Neural crest cell (in vitro differentiated cells): ENCODE data around the gene POU2AF2. TPM values are rescaled to one million over a fixed set of nuclear protein-coding genes. Genes with fewer than 3 reads are reported as not detected.

Experiments used
- DNase-seq: peaks from one replicate; pipeline ENCODE4 v3.0.0; 2021; ENCODE audit warnings: low read depth, mixed read lengths, low spot score
- H3K27ac Mint-ChIP-seq: one replicate; pipeline ENCODE4 v1.8.0; 2021; ENCODE audit warnings: mild to moderate bottlenecking, mixed read lengths; ENCODE audit not compliant: unreplicated experiment
- H3K27me3 Mint-ChIP-seq: 2 replicates; pipeline ENCODE4 v1.8.0; 2021; ENCODE audit warnings: low read depth, mild to moderate bottlenecking, mixed read lengths
- H3K36me3 Mint-ChIP-seq: 2 replicates; pipeline ENCODE4 v1.8.0; 2021; ENCODE audit warnings: low read depth, mild to moderate bottlenecking, mixed read lengths
- H3K4me1 Mint-ChIP-seq: 2 replicates; pipeline ENCODE4 v1.8.0; 2021; ENCODE audit warnings: mixed read lengths
- H3K4me3 Mint-ChIP-seq: one replicate; pipeline ENCODE4 v1.8.0; 2021; ENCODE audit warnings: mild to moderate bottlenecking, mixed read lengths
- H3K9me3 Mint-ChIP-seq: 2 replicates; pipeline ENCODE4 v1.8.0; 2021; ENCODE audit warnings: mixed read lengths
- CTCF ChIP-seq: fragments of 200-600 bp; sonication (generic); conservative IDR thresholded peaks from 2 replicates; pipeline ENCODE4 v1.5.0; 2021; ENCODE audit warnings: antibody characterized with exemption, mild to moderate bottlenecking
- total RNA-seq: library from RNA; stranded (reverse); gene quantifications from 2 replicates; pipeline ENCODE4 v1.2.1, GENCODE V29; 2021

Gene POU2AF2
- total RNA-seq, 1 donor from 2014 or later = not detected

- no peak overlapping the region for H3K27ac Mint-ChIP-seq
- H3K27me3 Mint-ChIP-seq = peaks cover 31% of the 10 kb centered on the region
- no peak overlapping the region for H3K4me3 Mint-ChIP-seq
- H3K9me3 Mint-ChIP-seq = no peaks in the 10 kb centered on the region
- TF ChIP-seq CTCF = no peak
- no peaks in the 10 kb centered on the region for H3K36me3 Mint-ChIP-seq
- H3K4me1 Mint-ChIP-seq = no peaks in the 10 kb centered on the region
- DNase-seq = no peak
These were observed 1.4 kb downstream of the POU2AF2 start for GRCh38 chr11:111246956-111247355.

GRCh38 chr11:111250936-111251335 lies 5.4 kb downstream of the POU2AF2 start:
- Mint-ChIP-seq H3K27me3 (peaks cover 17% of the 10 kb centered on the region), H3K4me1 (no peaks in the 10 kb centered on the region), H3K9me3 (no peaks in the 10 kb centered on the region), H3K4me3 (no peak overlapping the region), H3K36me3 (no peaks in the 10 kb centered on the region), H3K27ac (no peak overlapping the region)
- DNase-seq = no peak
- no peak for TF ChIP-seq CTCF

- Mint-ChIP-seq H3K4me1 (no peaks in the 10 kb centered on the region), H3K9me3 (no peaks in the 10 kb centered on the region), H3K27me3 (peaks cover 18% of the 10 kb centered on the region), H3K36me3 (no peaks in the 10 kb centered on the region), H3K27ac (no peak overlapping the region), H3K4me3 (no peak overlapping the region)
- no peak for DNase-seq
- no peak for TF ChIP-seq CTCF
These were observed 7.6 kb downstream of the POU2AF2 start for GRCh38 chr11:111253131-111253530.

GRCh38 chr11:111253630-111254029 lies 8.1 kb downstream of the POU2AF2 start:
- Mint-ChIP-seq H3K4me3 (no peak overlapping the region), H3K27me3 (peaks cover 18% of the 10 kb centered on the region), H3K27ac (no peak overlapping the region), H3K9me3 (no peaks in the 10 kb centered on the region), H3K36me3 (no peaks in the 10 kb centered on the region), H3K4me1 (no peaks in the 10 kb centered on the region)
- no peak for DNase-seq
- TF ChIP-seq CTCF = no peak

- Mint-ChIP-seq H3K27me3 (peaks cover 4% of the 10 kb centered on the region), H3K36me3 (no peaks in the 10 kb centered on the region), H3K9me3 (peaks cover 4% of the 10 kb centered on the region), H3K4me3 (no peak overlapping the region), H3K27ac (no peak overlapping the region), H3K4me1 (no peaks in the 10 kb centered on the region)
- no peak for DNase-seq
- TF ChIP-seq CTCF = no peak
These were observed 12.5 kb downstream of the POU2AF2 start for GRCh38 chr11:111258046-111258445.

GRCh38 chr11:111259896-111260295 lies 14.4 kb downstream of the POU2AF2 start:
- H3K36me3 Mint-ChIP-seq = no peaks in the 10 kb centered on the region
- H3K4me1 Mint-ChIP-seq = no peaks in the 10 kb centered on the region
- H3K9me3 Mint-ChIP-seq = peaks cover 4% of the 10 kb centered on the region
- no peak for DNase-seq
- H3K27ac Mint-ChIP-seq = no peak overlapping the region
- H3K4me3 Mint-ChIP-seq = no peak overlapping the region
- no peak for TF ChIP-seq CTCF
- peaks cover 4% of the 10 kb centered on the region for H3K27me3 Mint-ChIP-seq
